ENCODE data around the gene EXPH5.

DNA sequence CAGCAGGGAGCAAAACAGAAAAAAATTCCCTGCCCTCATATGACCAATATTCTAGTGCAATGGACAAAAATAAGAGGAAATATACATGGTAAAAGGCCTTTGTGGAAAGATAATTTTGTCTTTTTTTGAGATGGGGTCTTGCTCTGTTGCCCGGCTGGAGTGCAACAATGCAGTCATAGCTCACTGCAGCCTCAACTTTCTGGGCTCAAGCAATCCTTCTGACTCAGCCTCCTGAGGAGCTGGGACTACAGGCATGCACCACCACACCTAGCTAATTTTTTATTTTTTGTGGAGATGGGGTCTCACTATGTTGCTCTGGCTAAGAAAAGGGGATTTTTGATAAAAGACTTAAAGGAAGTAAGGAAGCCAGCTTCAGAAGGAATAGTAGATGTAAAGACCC, 45.6 kb upstream of the EXPH5 start:
- no peak for TF ChIP-seq EZH2 (IDR thresholded peaks at IDR 0.05; ENCODE audit: low read length)
- TF ChIP-seq, protein P1, sequence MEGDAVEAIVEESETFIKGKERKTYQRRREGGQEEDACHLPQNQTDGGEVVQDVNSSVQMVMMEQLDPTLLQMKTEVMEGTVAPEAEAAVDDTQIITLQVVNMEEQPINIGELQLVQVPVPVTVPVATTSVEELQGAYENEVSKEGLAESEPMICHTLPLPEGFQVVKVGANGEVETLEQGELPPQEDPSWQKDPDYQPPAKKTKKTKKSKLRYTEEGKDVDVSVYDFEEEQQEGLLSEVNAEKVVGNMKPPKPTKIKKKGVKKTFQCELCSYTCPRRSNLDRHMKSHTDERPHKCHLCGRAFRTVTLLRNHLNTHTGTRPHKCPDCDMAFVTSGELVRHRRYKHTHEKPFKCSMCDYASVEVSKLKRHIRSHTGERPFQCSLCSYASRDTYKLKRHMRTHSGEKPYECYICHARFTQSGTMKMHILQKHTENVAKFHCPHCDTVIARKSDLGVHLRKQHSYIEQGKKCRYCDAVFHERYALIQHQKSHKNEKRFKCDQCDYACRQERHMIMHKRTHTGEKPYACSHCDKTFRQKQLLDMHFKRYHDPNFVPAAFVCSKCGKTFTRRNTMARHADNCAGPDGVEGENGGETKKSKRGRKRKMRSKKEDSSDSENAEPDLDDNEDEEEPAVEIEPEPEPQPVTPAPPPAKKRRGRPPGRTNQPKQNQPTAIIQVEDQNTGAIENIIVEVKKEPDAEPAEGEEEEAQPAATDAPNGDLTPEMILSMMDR (optimal IDR thresholded peaks at IDR 0.05 in 1 of 3, IDR thresholded peaks at IDR 0.05 in 1 of 3, conservative IDR thresholded peaks at IDR 0.05 in 1 of 3; ENCODE audit: extremely low read depth in 1 of 3, insufficient read depth in 2 of 3, low read length in 3 of 3) = no peak

Data from keratinocyte (primary cell).